Measurements from ENCODE around the gene GDF9. TPM values are rescaled to one million over a fixed set of nuclear protein-coding genes. Genes with fewer than 3 reads are reported as not detected.

The GDF9 gene
- total and polyA plus RNA-seq, 2 experiments from 2014 or later: 0.45 to 1.8 TPM

DNA sequence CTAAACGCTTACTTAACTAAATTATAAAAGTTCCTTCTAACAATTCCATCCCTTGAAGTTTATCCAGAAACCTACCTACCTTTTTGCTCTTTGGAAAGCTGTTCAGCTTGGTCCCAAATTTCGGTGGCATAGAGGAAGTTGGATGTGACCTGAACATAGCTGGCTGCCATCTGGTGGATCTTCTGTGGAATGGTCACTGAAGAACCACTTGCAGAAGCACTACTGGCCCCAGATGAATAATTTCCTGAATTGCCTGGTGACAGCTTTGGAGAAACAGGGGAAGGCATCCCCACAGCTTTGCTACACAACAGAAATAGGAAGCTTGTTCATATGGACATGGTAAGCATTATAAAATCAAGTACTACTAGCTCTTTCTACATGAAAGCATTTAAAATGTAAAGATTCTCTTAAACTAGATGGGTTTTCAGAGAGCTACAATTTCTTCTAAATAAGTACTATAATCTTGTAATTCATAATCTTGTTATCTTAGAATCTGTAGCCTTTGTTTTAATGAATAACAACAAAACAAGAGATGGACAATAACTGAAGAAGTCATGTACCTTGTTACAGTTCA lies 17.1 kb upstream of the GDF9 start:
- H3K4me3 ChIP-seq: no peak overlapping the region
- peak overlapping the region; percentile 18 for H3K27ac ChIP-seq
- no peaks in the 10 kb centered on the region for H3K27me3 ChIP-seq
- peak; percentile 78 to 81 for DNase-seq (ENCODE audit: low read depth in 1 of 2, low spot score in 1 of 2)
- peaks cover 3% of the 10 kb centered on the region for H3K4me1 ChIP-seq (ENCODE audit: low read depth)
- peaks cover 68% of the 10 kb centered on the region for H3K36me3 ChIP-seq
- TF ChIP-seq, protein P1, sequence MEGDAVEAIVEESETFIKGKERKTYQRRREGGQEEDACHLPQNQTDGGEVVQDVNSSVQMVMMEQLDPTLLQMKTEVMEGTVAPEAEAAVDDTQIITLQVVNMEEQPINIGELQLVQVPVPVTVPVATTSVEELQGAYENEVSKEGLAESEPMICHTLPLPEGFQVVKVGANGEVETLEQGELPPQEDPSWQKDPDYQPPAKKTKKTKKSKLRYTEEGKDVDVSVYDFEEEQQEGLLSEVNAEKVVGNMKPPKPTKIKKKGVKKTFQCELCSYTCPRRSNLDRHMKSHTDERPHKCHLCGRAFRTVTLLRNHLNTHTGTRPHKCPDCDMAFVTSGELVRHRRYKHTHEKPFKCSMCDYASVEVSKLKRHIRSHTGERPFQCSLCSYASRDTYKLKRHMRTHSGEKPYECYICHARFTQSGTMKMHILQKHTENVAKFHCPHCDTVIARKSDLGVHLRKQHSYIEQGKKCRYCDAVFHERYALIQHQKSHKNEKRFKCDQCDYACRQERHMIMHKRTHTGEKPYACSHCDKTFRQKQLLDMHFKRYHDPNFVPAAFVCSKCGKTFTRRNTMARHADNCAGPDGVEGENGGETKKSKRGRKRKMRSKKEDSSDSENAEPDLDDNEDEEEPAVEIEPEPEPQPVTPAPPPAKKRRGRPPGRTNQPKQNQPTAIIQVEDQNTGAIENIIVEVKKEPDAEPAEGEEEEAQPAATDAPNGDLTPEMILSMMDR (IDR thresholded peaks at IDR 0.05; ENCODE audit: low read depth, low read length): peak; percentile 73
- no peaks in the 10 kb centered on the region for H3K9me3 ChIP-seq (ENCODE audit: low read depth)

GRCh38 chr5:132877938-132878337 lies 11.7 kb upstream of the GDF9 start:
- peak; percentile 37 to 88 for DNase-seq (ENCODE audit: low read depth in 1 of 2, low spot score in 1 of 2)
- Histone ChIP-seq H3K27ac (peak overlapping the region; percentile 79), H3K9me3 (ENCODE audit: low read depth) (no peaks in the 10 kb centered on the region), H3K4me1 (ENCODE audit: low read depth) (peaks cover 38% of the 10 kb centered on the region), H3K4me3 (no peak overlapping the region), H3K27me3 (no peaks in the 10 kb centered on the region), H3K36me3 (peaks cover 29% of the 10 kb centered on the region)
- TF ChIP-seq, protein P1 (IDR thresholded peaks at IDR 0.05; ENCODE audit: low read depth, low read length): no peak

DNA sequence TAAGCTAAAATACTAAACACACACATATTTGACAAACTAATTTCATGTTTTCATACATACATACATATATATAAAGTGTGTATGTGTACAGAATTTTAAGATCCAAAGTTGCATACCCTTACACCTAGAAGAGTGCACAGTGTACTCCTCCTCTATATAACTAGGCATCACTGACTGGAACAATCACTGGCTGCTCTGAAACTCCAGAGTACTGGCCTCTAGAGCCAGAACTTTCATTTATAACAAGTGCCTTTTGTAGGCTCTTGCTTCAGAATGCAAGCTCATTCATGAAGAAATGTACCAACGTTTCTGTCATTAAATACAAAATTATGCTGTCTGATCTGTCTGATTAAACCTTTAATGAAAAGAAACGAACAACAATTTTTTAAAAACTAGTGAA lies 11.2 kb upstream of the GDF9 start:
- DNase-seq (ENCODE audit: low read depth in 1 of 2, low spot score in 1 of 2): peak in 1 of 2 donors; percentile 23
- no peaks in the 10 kb centered on the region for H3K27me3 ChIP-seq
- H3K4me1 ChIP-seq (ENCODE audit: low read depth): peaks cover 43% of the 10 kb centered on the region
- H3K4me3 ChIP-seq: no peak overlapping the region
- H3K36me3 ChIP-seq: peaks cover 26% of the 10 kb centered on the region
- H3K27ac ChIP-seq: peak overlapping the region; percentile 79
- H3K9me3 ChIP-seq (ENCODE audit: low read depth): no peaks in the 10 kb centered on the region
- TF ChIP-seq, protein P1 (IDR thresholded peaks at IDR 0.05; ENCODE audit: low read depth, low read length): no peak

GRCh38 chr5:132876020-132876759 lies 9.9 kb upstream of the GDF9 start:
- Histone ChIP-seq H3K36me3 (peaks cover 18% of the 10 kb centered on the region), H3K27ac (peak overlapping the region; percentile 79), H3K4me1 (ENCODE audit: low read depth) (peaks cover 44% of the 10 kb centered on the region), H3K9me3 (ENCODE audit: low read depth) (no peaks in the 10 kb centered on the region), H3K27me3 (no peaks in the 10 kb centered on the region), H3K4me3 (no peak overlapping the region)
- DNase-seq (ENCODE audit: low read depth in 1 of 2, low spot score in 1 of 2): peak in 1 of 2 donors; percentile 43
- TF ChIP-seq, protein P1 (IDR thresholded peaks at IDR 0.05; ENCODE audit: low read depth, low read length): no peak

- H3K4me3 ChIP-seq: no peak overlapping the region
- no peaks in the 10 kb centered on the region for H3K27me3 ChIP-seq
- TF ChIP-seq, protein P1 (IDR thresholded peaks at IDR 0.05; ENCODE audit: low read depth, low read length): no peak
- H3K27ac ChIP-seq: peak overlapping the region; percentile 85
- H3K36me3 ChIP-seq: no peaks in the 10 kb centered on the region
- no peaks in the 10 kb centered on the region for H3K9me3 ChIP-seq (ENCODE audit: low read depth)
- no peak for DNase-seq (ENCODE audit: low read depth in 1 of 2, low spot score in 1 of 2)
- peaks cover 44% of the 10 kb centered on the region for H3K4me1 ChIP-seq (ENCODE audit: low read depth)
Observed at GRCh38 chr5:132873930-132874271, 7.6 kb upstream of the GDF9 start.

All from cardiac muscle cell (in vitro differentiated cells and primary cell).